OCI-LY1 (cell line): ENCODE results near the gene SART3.

ENCODE experiments used
- EZH2 ChIP-seq: fragments of 200-600 bp; sonication (generic), shearing (Covaris generic); IDR thresholded peaks from 2 replicates; pipeline ENCODE4 v1.8.0; 2017; ENCODE audit warnings: borderline replicate concordance, mixed run types, mild to moderate bottlenecking, antibody characterized with exemption, low read length, moderate library complexity, mixed read lengths
- TF ChIP-seq, protein P1 (sequence below): fragments of 200-600 bp; sonication (generic), shearing (Covaris generic); IDR thresholded peaks from 2 replicates; pipeline ENCODE4 v1.5.1; 2017; ENCODE audit warnings: mild to moderate bottlenecking, antibody characterized with exemption, low read length, moderate library complexity, mixed read lengths

DNA sequence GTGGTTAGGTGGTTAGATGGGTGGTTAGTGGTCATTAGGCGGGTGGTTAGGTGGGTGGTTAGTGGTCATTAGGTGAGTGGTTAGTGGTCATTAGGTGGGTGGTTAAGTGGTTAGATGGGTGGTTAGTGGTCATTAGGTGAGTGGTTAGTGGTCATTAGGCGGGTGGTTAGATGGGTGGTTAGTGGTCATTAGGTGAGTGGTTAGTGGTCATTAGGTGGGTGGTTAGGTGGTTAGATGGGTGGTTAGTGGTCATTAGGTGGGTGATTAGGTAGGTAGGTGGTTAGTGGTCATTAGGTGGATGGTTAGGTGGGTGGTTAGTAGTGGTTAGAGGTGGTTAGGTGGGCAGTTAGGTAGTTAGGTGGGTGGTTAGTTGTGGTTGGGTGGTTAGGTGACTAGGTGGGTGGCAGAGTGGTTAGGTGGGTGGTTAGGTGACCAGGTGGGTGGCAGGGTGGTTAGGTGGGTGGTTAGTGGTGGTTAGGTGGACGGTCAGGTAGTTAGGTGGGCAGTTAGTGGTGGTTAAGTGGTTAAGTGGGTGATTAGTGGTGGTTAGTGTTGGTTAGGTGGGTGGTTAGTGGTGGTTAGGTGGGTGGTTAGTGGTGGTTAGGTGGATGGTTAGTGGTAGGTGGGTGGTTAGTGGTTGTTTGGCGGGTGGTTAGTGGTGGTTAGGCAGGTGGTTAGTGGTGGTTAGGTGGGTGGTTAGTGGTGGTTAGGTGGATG is 44.9 kb upstream of the SART3 start:
- TF ChIP-seq, protein P1, sequence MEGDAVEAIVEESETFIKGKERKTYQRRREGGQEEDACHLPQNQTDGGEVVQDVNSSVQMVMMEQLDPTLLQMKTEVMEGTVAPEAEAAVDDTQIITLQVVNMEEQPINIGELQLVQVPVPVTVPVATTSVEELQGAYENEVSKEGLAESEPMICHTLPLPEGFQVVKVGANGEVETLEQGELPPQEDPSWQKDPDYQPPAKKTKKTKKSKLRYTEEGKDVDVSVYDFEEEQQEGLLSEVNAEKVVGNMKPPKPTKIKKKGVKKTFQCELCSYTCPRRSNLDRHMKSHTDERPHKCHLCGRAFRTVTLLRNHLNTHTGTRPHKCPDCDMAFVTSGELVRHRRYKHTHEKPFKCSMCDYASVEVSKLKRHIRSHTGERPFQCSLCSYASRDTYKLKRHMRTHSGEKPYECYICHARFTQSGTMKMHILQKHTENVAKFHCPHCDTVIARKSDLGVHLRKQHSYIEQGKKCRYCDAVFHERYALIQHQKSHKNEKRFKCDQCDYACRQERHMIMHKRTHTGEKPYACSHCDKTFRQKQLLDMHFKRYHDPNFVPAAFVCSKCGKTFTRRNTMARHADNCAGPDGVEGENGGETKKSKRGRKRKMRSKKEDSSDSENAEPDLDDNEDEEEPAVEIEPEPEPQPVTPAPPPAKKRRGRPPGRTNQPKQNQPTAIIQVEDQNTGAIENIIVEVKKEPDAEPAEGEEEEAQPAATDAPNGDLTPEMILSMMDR, result no peak
- no peak for TF ChIP-seq EZH2
